Measurements from ENCODE around the gene PLP2. TPM values are rescaled to one million over a fixed set of nuclear protein-coding genes. Genes with fewer than 3 reads are reported as not detected.

PLP2 gene
- total RNA-seq, 1 donor from 2014 or later: 51.6 TPM

DNA sequence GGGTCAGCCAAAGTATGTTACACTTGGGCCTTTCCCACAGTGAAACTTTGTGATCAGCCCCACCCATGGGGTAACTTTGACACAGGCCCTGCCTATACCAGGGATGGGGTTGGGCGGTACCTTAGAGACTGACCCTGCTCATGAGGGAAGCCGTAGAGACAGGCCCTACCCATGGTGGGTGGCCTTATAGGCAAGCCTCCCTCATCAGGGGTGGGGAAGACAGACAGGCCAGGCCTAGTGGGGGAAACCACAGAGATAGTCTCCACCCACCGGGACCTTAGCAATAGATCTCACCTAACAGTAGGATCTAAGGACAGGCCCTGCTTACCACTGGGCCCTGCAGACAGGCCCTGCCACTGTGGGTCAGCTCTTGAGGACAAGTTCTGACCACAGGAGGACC lies 6.8 kb downstream of the PLP2 start:
- Histone ChIP-seq H3K4me1 (no peaks in the 10 kb centered on the region), H3K36me3 (peaks cover 20 to 24% of the 10 kb centered on the region in 2 donors), H3K9me3 (no peaks in the 10 kb centered on the region), H3K4me3 (no peak overlapping the region), H3K27me3 (no peaks in the 10 kb centered on the region), H3K27ac (peak overlapping the region in 1 of 2 donors; percentile 2)
- intact Hi-C loops (cut with DNase I): no loop called here
- TF ChIP-seq, protein P1, sequence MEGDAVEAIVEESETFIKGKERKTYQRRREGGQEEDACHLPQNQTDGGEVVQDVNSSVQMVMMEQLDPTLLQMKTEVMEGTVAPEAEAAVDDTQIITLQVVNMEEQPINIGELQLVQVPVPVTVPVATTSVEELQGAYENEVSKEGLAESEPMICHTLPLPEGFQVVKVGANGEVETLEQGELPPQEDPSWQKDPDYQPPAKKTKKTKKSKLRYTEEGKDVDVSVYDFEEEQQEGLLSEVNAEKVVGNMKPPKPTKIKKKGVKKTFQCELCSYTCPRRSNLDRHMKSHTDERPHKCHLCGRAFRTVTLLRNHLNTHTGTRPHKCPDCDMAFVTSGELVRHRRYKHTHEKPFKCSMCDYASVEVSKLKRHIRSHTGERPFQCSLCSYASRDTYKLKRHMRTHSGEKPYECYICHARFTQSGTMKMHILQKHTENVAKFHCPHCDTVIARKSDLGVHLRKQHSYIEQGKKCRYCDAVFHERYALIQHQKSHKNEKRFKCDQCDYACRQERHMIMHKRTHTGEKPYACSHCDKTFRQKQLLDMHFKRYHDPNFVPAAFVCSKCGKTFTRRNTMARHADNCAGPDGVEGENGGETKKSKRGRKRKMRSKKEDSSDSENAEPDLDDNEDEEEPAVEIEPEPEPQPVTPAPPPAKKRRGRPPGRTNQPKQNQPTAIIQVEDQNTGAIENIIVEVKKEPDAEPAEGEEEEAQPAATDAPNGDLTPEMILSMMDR (IDR thresholded peaks at IDR 0.05): no peak
- DNase-seq (ENCODE audit: low spot score in 2 of 2): no peak

GRCh38 chrX:49179358-49179757 lies 7.7 kb downstream of the PLP2 start:
- H3K9me3 ChIP-seq: no peaks in the 10 kb centered on the region
- no peak for DNase-seq (ENCODE audit: low spot score in 2 of 2)
- H3K27ac ChIP-seq: no peak overlapping the region
- no peak overlapping the region for H3K4me3 ChIP-seq
- no peaks in the 10 kb centered on the region for H3K27me3 ChIP-seq
- intact Hi-C loops (cut with DNase I): no loop called here
- peaks cover 20 to 24% of the 10 kb centered on the region in 2 donors for H3K36me3 ChIP-seq
- TF ChIP-seq, protein P1 (IDR thresholded peaks at IDR 0.05): no peak
- H3K4me1 ChIP-seq: no peaks in the 10 kb centered on the region

DNA sequence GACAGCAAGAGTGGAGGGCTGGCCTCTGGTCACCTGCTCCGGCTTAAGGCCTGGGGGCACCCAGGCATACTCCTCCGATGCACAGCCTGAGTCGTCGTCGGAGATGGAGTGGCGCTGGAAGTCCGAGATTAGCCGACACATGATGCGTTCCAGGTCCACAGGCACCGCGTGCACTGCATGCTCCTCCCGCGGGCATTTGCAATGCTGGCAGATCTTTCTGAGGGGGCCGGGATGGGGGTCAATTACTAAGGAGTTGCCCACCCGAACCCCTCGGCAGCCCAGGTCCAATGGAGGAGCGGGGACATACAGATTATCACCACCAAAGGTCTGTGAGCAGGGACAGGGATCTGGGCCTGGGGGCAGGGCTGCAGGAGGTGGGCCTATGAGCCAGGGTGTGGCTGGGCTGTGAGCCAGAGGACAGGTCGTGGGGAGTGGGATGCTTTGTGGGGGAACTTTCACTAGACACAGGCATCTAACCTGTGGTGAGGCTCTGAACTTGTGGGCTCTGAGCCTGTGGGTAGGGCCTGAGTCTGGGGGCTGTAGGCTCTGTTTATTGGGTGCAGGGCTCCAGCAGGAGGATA lies 12.1 kb downstream of the PLP2 start:
- H3K9me3 ChIP-seq: no peaks in the 10 kb centered on the region
- H3K27ac ChIP-seq: peak overlapping the region; percentile 65 to 76
- intact Hi-C loops (cut with DNase I): no loop called here
- no peaks in the 10 kb centered on the region for H3K27me3 ChIP-seq
- peaks cover 0 to 6% of the 10 kb centered on the region in 2 donors for H3K4me1 ChIP-seq
- TF ChIP-seq, protein P1 (IDR thresholded peaks at IDR 0.05): no peak
- H3K36me3 ChIP-seq: peaks cover 6 to 8% of the 10 kb centered on the region in 2 donors
- no peak for DNase-seq (ENCODE audit: low spot score in 2 of 2)
- peak overlapping the region in 1 of 2 donors; percentile 23 for H3K4me3 ChIP-seq

DNA sequence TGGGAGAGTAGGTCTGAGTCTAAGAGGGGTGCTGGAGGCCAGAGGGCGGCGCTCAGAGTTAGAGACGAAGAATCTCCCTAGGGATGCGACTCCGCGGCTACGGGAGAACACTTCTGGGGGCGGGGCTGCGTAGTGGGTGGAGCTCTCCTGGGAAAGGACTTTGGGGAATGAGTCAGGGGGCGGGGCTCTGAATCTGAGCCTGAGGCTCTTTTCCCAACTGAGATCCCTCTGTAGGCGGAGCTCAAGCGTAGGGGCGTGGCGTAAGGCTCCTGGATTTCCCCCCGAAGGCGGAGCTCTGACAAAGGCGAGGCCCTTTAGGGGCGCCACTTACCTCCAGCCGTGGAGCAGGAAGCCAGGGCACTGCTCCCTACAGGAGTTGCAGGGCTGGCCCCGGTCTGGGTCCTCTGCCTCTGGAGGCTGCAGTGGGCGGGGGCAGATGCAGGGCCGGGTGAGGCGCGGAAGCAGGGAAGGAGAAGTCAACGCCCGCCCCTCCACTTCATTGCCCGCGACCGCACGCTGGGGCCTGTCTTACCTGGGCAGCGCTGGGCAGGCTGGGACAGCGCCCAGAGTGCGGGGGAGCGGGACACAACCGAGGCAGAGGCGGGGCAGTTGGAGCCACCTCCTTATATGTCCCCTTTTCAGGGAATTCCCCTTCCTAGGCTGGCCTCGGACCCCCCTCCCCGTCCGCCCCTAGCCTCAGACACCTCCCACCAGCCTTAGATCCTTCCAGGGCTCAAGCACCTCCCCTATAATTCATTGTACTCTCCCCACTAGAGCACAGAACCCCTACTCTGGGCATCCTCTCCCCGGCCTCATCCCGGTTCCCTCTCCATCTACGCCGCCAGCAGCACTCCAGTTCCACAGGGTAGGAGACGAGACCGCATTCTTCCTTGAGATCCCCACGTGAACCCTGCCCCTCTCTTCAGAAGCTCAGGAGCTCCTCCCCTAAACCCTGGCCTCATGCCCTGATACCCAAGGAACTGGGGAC lies 12.9 kb downstream of the PLP2 start:
- TF ChIP-seq, protein P1 (IDR thresholded peaks at IDR 0.05): no peak
- no peaks in the 10 kb centered on the region for H3K27me3 ChIP-seq
- peak overlapping the region; percentile 47 to 71 for H3K4me3 ChIP-seq
- no peaks in the 10 kb centered on the region for H3K9me3 ChIP-seq
- peak overlapping the region; percentile 76 to 85 for H3K27ac ChIP-seq
- peak; percentile 56 to 95 for DNase-seq (ENCODE audit: low spot score in 2 of 2)
- peaks cover 0 to 6% of the 10 kb centered on the region in 2 donors for H3K4me1 ChIP-seq
- intact Hi-C loops (cut with DNase I): loop anchor here (5.0 kb wide), 1 partner anchor 142 kb away; the partner anchor contains the start of gene TFE3
- peaks cover 6 to 8% of the 10 kb centered on the region in 2 donors for H3K36me3 ChIP-seq

DNA sequence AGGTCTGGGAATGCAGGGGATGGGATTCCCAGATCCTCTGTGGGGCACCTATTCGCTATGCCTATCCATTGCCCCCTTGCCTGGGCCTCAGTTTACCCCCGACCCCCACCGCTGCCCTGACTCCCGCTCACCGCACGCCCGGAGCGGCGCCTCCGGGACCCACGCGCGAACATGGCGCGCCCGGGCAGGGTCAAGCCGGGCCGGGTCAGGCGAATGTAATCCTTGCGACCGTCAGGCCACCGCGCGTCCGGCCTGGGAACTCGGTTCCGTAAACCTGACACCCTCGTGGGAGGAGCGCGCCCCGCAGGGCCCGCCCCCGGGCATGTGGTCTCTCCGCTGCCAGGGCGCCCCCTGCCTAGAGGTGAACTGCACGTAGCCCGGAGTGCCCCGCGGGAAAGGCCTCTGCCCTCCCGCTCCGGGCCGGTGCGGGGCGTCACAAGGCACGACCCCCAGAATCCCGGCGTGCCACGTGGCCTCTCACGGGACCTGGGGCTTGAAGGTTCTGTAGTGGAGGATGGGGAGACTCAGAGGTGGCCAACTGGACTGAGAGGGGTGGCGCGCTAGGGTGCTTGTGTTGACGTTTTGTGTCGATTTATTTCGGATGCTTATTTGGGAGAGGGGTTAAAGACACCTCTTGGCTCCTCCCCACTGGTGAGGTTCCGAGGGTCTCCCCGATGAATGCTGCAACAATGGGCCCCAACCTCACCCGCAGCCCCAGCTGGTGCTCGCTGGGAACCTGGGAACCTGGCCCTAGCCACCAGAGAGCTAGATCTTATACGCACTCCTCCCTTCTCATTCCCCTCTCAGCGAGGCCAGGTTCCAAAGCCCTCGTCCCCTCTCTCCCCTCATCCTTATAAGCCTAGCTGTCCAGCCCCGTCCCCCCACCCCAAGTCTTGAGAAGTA lies 14.7 kb downstream of the PLP2 start, which contains the start of gene PRICKLE3:
Gene PRICKLE3 (minus strand): TSS at position 249 of the 903 bp plus-strand sequence. CDS start 76 bp downstream, at position 173.
- TF ChIP-seq, protein P1 (IDR thresholded peaks at IDR 0.05): peak; percentile 24 to 35 (median 32)
- Histone ChIP-seq H3K27me3 (no peaks in the 10 kb centered on the region), H3K36me3 (peaks cover 6 to 8% of the 10 kb centered on the region in 2 donors), H3K27ac (peak within 1 kb of the TSS; percentile 76 to 85), H3K4me3 (peak within 1 kb of the TSS; percentile 47 to 71), H3K9me3 (no peaks in the 10 kb centered on the region), H3K4me1 (peaks cover 0 to 6% of the 10 kb centered on the region in 2 donors)
- intact Hi-C loops (cut with DNase I): loop anchor here (1.0 to 5.0 kb wide), 2 partner anchors 31 to 144 kb away; partner anchors contain the start of gene TFE3
- DNase-seq (ENCODE audit: low spot score in 2 of 2): peak; percentile 41 to 92
